Transverse colon (tissue), 4 donors: ENCODE measurements around the gene ZNF385B. TPM values are rescaled to one million over a fixed set of nuclear protein-coding genes. Genes with fewer than 3 reads are reported as not detected.

Source experiments
- DNase-seq: peaks from one replicate; pipeline ENCODE4 v3.0.0-alpha.2; 2019
- H3K27ac ChIP-seq, 4 donors: fragments of 200-600 bp; sonication (generic); 2 replicates each; pipeline ENCODE4 v1.5.1; 2016 to 2018; ENCODE audit warnings: inconsistent platforms in 4 of 4
- H3K27me3 ChIP-seq: fragments of 200-600 bp; sonication (generic); 2 replicates; pipeline ENCODE4 v1.5.1; 2017; ENCODE audit warnings: inconsistent platforms
- H3K36me3 ChIP-seq, 4 donors: fragments of 200-600 bp; sonication (generic); 2 replicates each; pipeline ENCODE4 v1.5.1; 2017 to 2019; ENCODE audit warnings: inconsistent platforms in 4 of 4
- H3K4me1 ChIP-seq, 4 donors: fragments of 200-600 bp; sonication (generic); 2 replicates each; pipeline ENCODE4 v1.5.1; 2017 to 2020; ENCODE audit warnings: inconsistent platforms in 4 of 4
- H3K4me3 ChIP-seq, 4 donors: fragments of 200-600 bp; sonication (generic); 1 replicate in 1 of 4; 2 replicates in 3 of 4; pipeline versions ENCODE4 v1.5.1 to v1.6.1; 2017 to 2019; ENCODE audit warnings: inconsistent platforms in 4 of 4
- H3K9me3 ChIP-seq, 2 donors: fragments of 200-600 bp; sonication (generic); 2 replicates each; pipeline ENCODE4 v1.5.1; 2017 to 2019; ENCODE audit warnings: inconsistent platforms in 2 of 2
- CTCF ChIP-seq, 5 experiments: fragments of 200-600 bp in 3 of 5; fragments of 450-650 bp in 2 of 5; sonication (generic) in 3 of 5; IDR thresholded peaks; 1 replicate in 2 of 5; 2 replicates in 3 of 5; pipeline ENCODE4 v1.5.1; 2016 to 2017; ENCODE audit warnings: antibody characterized with exemption in 5 of 5, inconsistent platforms in 3 of 5, mild to moderate bottlenecking in 2 of 5, moderate library complexity in 1 of 5
- EP300 ChIP-seq: sonication (generic); formaldehyde crosslinking; IDR thresholded peaks from one replicate; pipeline ENCODE4 v1.6.1; 2017; ENCODE audit warnings: antibody characterized with exemption, low read depth
- POLR2A ChIP-seq: fragments of 450-650 bp; IDR thresholded peaks from one replicate; pipeline ENCODE4 v1.6.1; 2016; ENCODE audit warnings: antibody characterized with exemption, mild to moderate bottlenecking, moderate library complexity
- POLR2AphosphoS5 ChIP-seq, 3 donors: sonication (generic); formaldehyde crosslinking; IDR thresholded peaks; one replicate each; pipeline ENCODE4 v1.6.1; 2016; ENCODE audit warnings: antibody characterized with exemption in 3 of 3
- WGBS, 2 donors: methylation state at CpG; one replicate each; pipeline ENCODE4 v1.1.5; 2018; ENCODE audit warnings: low coverage in 1 of 2; 5-methylcytosine and 5-hydroxymethylcytosine counted together
- in situ Hi-C, 4 donors: fragments of 200-750 bp; cut with MboI; loops; one replicate each; pipeline versions ENCODE4 v1.15.0 to v1.15.1; 2017; ENCODE audit warnings: low sequenced_read_pairs in 3 of 4, low pct_ligation_motif_present in 1 of 4, low pct_unique_long_range_greater_than_20kb in 1 of 4
- intact Hi-C: fragments of 100-400 bp; cut with DNase I; formaldehyde crosslinking; loops from one replicate; pipeline ENCODE4 v1.15.1; 2023; ENCODE audit warnings: low total_unique reads
- total RNA-seq, 4 donors: library from RNA; depleted of rRNA; stranded (reverse); fragments of >200 nt; gene quantifications; one replicate each; pipeline ENCODE4 v1.1.0, GENCODE V29; 2016

The ZNF385B gene
- total RNA-seq, 4 donors from 2014 or later: 1.2 to 6.0 (median 2.4) TPM

GRCh38 chr2:179550849-179551248 lies 310.6 kb downstream of the ZNF385B start:
- Histone ChIP-seq H3K4me1 (no peaks in the 10 kb centered on the region), H3K9me3 (no peaks in the 10 kb centered on the region), H3K36me3 (no peaks in the 10 kb centered on the region), H3K4me3 (no peak overlapping the region), H3K27me3 (no peaks in the 10 kb centered on the region), H3K27ac (no peak overlapping the region)
- intact Hi-C loops: no loop called here
- in situ Hi-C loops: no loop called here
- TF ChIP-seq CTCF (IDR thresholded peaks at IDR 0.05) (no peak), POLR2A (no peak), EP300 (no peak), POLR2AphosphoS5 (IDR thresholded peaks at IDR 0.05) (no peak)
- WGBS, 2 donors: 79 to 84% methylated on average over 4 of the region's 4 CpGs
- DNase-seq: no peak

DNA sequence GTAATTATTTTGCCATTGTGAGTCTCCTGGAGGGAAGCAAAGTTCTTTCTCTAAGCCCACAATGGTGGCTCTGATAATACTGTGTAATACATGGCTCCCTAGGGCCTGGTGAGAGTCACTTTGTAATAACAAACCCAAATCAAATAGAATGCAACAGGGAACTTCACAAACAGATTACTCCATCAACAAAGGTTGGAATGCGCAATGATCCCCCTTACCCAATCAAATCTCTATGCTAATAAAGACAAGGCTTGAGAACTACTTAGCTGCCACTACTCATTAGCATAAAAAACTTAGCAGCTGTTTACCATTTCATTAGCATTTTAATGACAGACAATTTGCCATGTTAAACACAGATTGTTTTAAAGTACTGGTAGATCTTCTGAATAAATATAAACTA lies 311.2 kb downstream of the ZNF385B start:
- Histone ChIP-seq H3K27ac (no peak overlapping the region), H3K36me3 (no peaks in the 10 kb centered on the region), H3K9me3 (no peaks in the 10 kb centered on the region), H3K4me1 (no peaks in the 10 kb centered on the region), H3K4me3 (no peak overlapping the region), H3K27me3 (no peaks in the 10 kb centered on the region)
- DNase-seq: no peak
- in situ Hi-C loops: no loop called here
- no peak for TF ChIP-seq EP300
- no peak for TF ChIP-seq POLR2AphosphoS5 (IDR thresholded peaks at IDR 0.05)
- no peak for TF ChIP-seq CTCF (IDR thresholded peaks at IDR 0.05)
- no peak for TF ChIP-seq POLR2A
- WGBS, 2 donors: 80 to 84% methylated on average over 1 of the region's 1 CpG
- intact Hi-C loops: no loop called here

DNA sequence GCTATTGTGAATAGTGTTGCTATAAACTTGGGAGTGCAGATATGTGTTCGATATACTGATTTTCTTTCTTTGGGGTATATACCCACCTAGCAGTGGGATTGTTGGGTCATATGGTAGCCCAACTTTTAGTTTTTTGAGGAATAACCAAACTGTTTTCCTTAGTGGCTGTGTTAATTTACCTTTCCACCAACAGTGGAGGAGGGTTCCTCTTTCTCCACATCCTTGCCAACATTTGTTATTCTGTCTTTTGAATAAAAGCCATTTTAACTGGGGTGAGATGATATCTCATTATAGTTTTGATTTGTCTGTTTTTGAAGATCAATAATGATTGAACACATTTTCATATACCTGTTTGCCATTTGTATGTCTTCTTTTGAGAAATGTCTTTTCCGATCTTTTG lies 314.8 kb downstream of the ZNF385B start:
- in situ Hi-C loops: no loop called here
- 90 to 96% methylated on average over 2 of the region's 2 CpGs for WGBS, 2 donors
- intact Hi-C loops: no loop called here

DNA sequence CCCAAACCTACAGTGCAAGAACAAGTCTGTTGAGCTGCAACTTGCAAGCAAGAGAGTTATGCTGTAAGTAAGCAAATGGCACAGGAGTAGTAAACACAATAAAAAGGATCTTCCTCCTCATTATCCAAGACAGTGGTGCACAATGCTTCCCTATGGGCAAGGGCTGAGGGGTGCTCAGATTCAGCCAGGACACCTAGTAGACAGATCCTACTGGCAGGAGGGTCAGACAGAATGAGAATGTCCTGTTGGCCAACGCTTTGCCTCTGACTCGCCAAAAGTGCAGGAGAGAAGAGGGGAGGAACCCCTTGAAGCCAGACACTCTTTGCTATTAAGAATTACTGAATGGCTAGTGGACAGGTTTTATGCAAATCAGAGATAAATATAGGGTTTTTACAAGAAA lies 316.4 kb downstream of the ZNF385B start:
- WGBS, 2 donors: 83 to 89% methylated on average over 1 to 2 of the region's 2 CpGs
- Histone ChIP-seq H3K9me3 (no peaks in the 10 kb centered on the region), H3K4me3 (no peak overlapping the region), H3K36me3 (no peaks in the 10 kb centered on the region), H3K27ac (no peak overlapping the region), H3K4me1 (no peaks in the 10 kb centered on the region), H3K27me3 (no peaks in the 10 kb centered on the region)
- in situ Hi-C loops (no loop called here), intact Hi-C loops (no loop called here)
- TF ChIP-seq EP300 (no peak), POLR2A (no peak), CTCF (IDR thresholded peaks at IDR 0.05) (no peak), POLR2AphosphoS5 (IDR thresholded peaks at IDR 0.05) (no peak)
- DNase-seq: no peak

More for the DNA sequence above, 314.8 kb downstream of the ZNF385B start:
- TF ChIP-seq CTCF (IDR thresholded peaks at IDR 0.05): no peak
- Histone ChIP-seq H3K4me3 (no peak overlapping the region), H3K9me3 (no peaks in the 10 kb centered on the region), H3K4me1 (no peaks in the 10 kb centered on the region), H3K27ac (no peak overlapping the region), H3K27me3 (no peaks in the 10 kb centered on the region), H3K36me3 (no peaks in the 10 kb centered on the region)
- DNase-seq: no peak
